NCI-H2171 (cell line): ENCODE data around the gene NRG2.

ENCODE experiments used
- DNase-seq: peaks from one replicate; lab custom pipeline; 2025; lab: John Stamatoyannopoulos, UW

NRG2 gene

GRCh38 chr5:139903795-139904565 lies 139.1 kb downstream of the NRG2 start:
- peak; percentile 18 for DNase-seq

- no peak for DNase-seq
Measured at GRCh38 chr5:139903450-139903794, 139.7 kb downstream of the NRG2 start.

GRCh38 chr5:139901986-139902385 lies 141.1 kb downstream of the NRG2 start:
- DNase-seq, result no peak

- no peak for DNase-seq
Measured at GRCh38 chr5:139901251-139901575, 141.9 kb downstream of the NRG2 start.

GRCh38 chr5:139900546-139901250 lies 142.4 kb downstream of the NRG2 start:
- DNase-seq, result no peak

- no peak for DNase-seq
Measured at GRCh38 chr5:139898981-139899380, 144.1 kb downstream of the NRG2 start.

GRCh38 chr5:139897982-139898381 lies 145.1 kb downstream of the NRG2 start:
- DNase-seq, result no peak

GRCh38 chr5:139897342-139897741 lies 145.8 kb downstream of the NRG2 start:
- no peak for DNase-seq

GRCh38 chr5:139896718-139897117 lies 146.4 kb downstream of the NRG2 start:
- no peak for DNase-seq

- DNase-seq, result no peak
Measured at GRCh38 chr5:139895647-139896046, 147.5 kb downstream of the NRG2 start.

- DNase-seq, result no peak
Measured at GRCh38 chr5:139895046-139895445, 148.1 kb downstream of the NRG2 start.

- no peak for DNase-seq
Measured at GRCh38 chr5:139893873-139894272, 149.2 kb downstream of the NRG2 start.

GRCh38 chr5:139889410-139889809 lies 153.7 kb downstream of the NRG2 start:
- DNase-seq, result no peak

GRCh38 chr5:139888370-139888769 lies 154.7 kb downstream of the NRG2 start:
- no peak for DNase-seq

- no peak for DNase-seq
Measured at GRCh38 chr5:139886213-139886612, 156.9 kb downstream of the NRG2 start.

GRCh38 chr5:139885857-139886208 lies 157.3 kb downstream of the NRG2 start:
- no peak for DNase-seq

GRCh38 chr5:139885172-139885856 lies 157.8 kb downstream of the NRG2 start:
- DNase-seq, result no peak

- no peak for DNase-seq
Measured at GRCh38 chr5:139884734-139885133, 158.4 kb downstream of the NRG2 start.

GRCh38 chr5:139884144-139884543 lies 159.0 kb downstream of the NRG2 start:
- DNase-seq, result no peak

GRCh38 chr5:139882961-139883539 lies 160.0 kb downstream of the NRG2 start:
- DNase-seq, result peak; percentile 75

GRCh38 chr5:139882316-139882715 lies 160.8 kb downstream of the NRG2 start:
- DNase-seq, result no peak

GRCh38 chr5:139881143-139881733 lies 161.9 kb downstream of the NRG2 start:
- no peak for DNase-seq
